OCI-LY1 (cell line): ENCODE data around the gene SYPL1.
A peak's percentile ranks its signal among the peaks of the same experiment; 100 is the strongest.

ENCODE experiments used
- H2AFZ ChIP-seq: fragments of 200-600 bp; sonication (generic), shearing (Covaris generic); 2 replicates; pipeline ENCODE4 v1.6.0; 2014; ENCODE audit warnings: antibody characterized with exemption, mild to moderate bottlenecking, low read length
- H3F3A ChIP-seq: fragments of 200-600 bp; sonication (generic), shearing (Covaris generic); 2 replicates; pipeline ENCODE4 v1.6.0; 2014; ENCODE audit warnings: mild to moderate bottlenecking, antibody characterized with exemption, low read length, moderate library complexity; ENCODE audit not compliant: insufficient read depth
- H3K27ac ChIP-seq: fragments of 200-600 bp; sonication (generic); 2 replicates; pipeline ENCODE4 v1.5.1; 2014; ENCODE audit warnings: low read length, mixed run types, mild to moderate bottlenecking, low read depth; ENCODE audit not compliant: poor library complexity, severe bottlenecking
- H3K27me3 ChIP-seq: fragments of 200-600 bp; sonication (generic); 2 replicates; pipeline ENCODE4 v1.6.0; 2014; ENCODE audit warnings: antibody characterized with exemption, mild to moderate bottlenecking, low read length, moderate library complexity; ENCODE audit not compliant: insufficient read depth
- H3K36me3 ChIP-seq: fragments of 200-600 bp; sonication (generic); 2 replicates; pipeline ENCODE4 v1.6.1; 2014; ENCODE audit warnings: mild to moderate bottlenecking, antibody characterized with exemption, low read length, moderate library complexity, mixed read lengths; ENCODE audit not compliant: insufficient read depth
- H3K4me1 ChIP-seq: fragments of 200-600 bp; sonication (generic); 2 replicates; pipeline ENCODE4 v1.5.1; 2014; ENCODE audit warnings: mild to moderate bottlenecking, low read length, moderate library complexity; ENCODE audit not compliant: insufficient read depth, severe bottlenecking
- H3K4me2 ChIP-seq: fragments of 200-600 bp; sonication (generic), shearing (Covaris generic); 2 replicates; pipeline ENCODE4 v1.6.1; 2014; ENCODE audit warnings: low read length
- H3K4me3 ChIP-seq: fragments of 200-600 bp; sonication (generic); 2 replicates; pipeline ENCODE4 v1.5.1; 2014; ENCODE audit warnings: low read length, low read depth, mild to moderate bottlenecking, mixed read lengths; ENCODE audit not compliant: poor library complexity, severe bottlenecking
- H3K79me2 ChIP-seq: fragments of 200-600 bp; shearing (Covaris generic); 2 replicates; pipeline ENCODE4 v1.6.1; 2016; ENCODE audit warnings: mixed run types, low read length, mixed read lengths; ENCODE audit not compliant: insufficient read depth
- H3K9ac ChIP-seq: fragments of 200-600 bp; sonication (generic), shearing (Covaris generic); 2 replicates; pipeline ENCODE4 v1.6.1; 2014; ENCODE audit warnings: mild to moderate bottlenecking, low read length, mixed read lengths
- H3K9me2 ChIP-seq: fragments of 200-600 bp; sonication (generic), shearing (Covaris generic); 2 replicates; pipeline ENCODE4 v1.6.1; 2014; ENCODE audit warnings: low read depth, mild to moderate bottlenecking, low read length, mixed read lengths
- H3K9me3 ChIP-seq: fragments of 200-600 bp; shearing (Covaris generic); 2 replicates; pipeline ENCODE4 v1.6.1; 2014; ENCODE audit warnings: low read length, mixed read lengths
- H4K20me1 ChIP-seq: fragments of 200-600 bp; sonication (generic), shearing (Covaris generic); 2 replicates; pipeline ENCODE4 v1.6.0; 2016; ENCODE audit warnings: mild to moderate bottlenecking, low read length; ENCODE audit not compliant: insufficient read depth
- EZH2 ChIP-seq: fragments of 200-600 bp; sonication (generic), shearing (Covaris generic); IDR thresholded peaks from 2 replicates; pipeline ENCODE4 v1.8.0; 2017; ENCODE audit warnings: borderline replicate concordance, mixed run types, mild to moderate bottlenecking, antibody characterized with exemption, low read length, moderate library complexity, mixed read lengths
- TF ChIP-seq, protein P1 (sequence below): fragments of 200-600 bp; sonication (generic), shearing (Covaris generic); IDR thresholded peaks from 2 replicates; pipeline ENCODE4 v1.5.1; 2017; ENCODE audit warnings: mild to moderate bottlenecking, antibody characterized with exemption, low read length, moderate library complexity, mixed read lengths

Gene SYPL1

DNA sequence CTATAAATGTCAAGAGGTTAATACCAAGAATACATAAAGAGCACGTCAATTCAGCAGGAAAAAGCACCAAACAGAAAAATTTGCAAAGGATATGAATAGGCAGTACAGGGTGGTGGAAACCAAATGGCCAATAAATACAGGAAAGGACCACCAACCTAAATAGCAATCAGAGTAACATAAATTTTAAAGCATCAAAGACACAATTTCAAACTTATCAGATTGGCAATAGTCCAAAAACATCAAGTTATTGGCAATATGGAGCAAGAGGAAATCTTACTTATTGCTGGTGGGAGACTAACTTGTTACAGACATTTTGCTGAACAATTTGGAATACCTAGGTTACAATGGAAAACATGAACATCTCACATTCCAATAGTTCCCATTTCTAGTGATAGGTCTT, 24.1 kb downstream of the SYPL1 start:
- Histone ChIP-seq H3K4me3 (no peak overlapping the region), H3K36me3 (peaks cover 54% of the 10 kb centered on the region), H3K27me3 (no peaks in the 10 kb centered on the region), H4K20me1 (no peaks in the 10 kb centered on the region), H2AFZ (no peak overlapping the region), H3K4me2 (no peak overlapping the region), H3K9me2 (no peaks in the 10 kb centered on the region), H3K4me1 (peaks cover 65% of the 10 kb centered on the region), H3K27ac (no peak overlapping the region), H3K79me2 (no peaks in the 10 kb centered on the region; the same call in 1 of the 2 replicates), H3F3A (0 out of 2 replicates have a peak, but pooled peaks cover 6% of the 10 kb centered on the region), H3K9ac (no peak overlapping the region), H3K9me3 (no peaks in the 10 kb centered on the region)
- no peak for TF ChIP-seq EZH2
- TF ChIP-seq, protein P1, sequence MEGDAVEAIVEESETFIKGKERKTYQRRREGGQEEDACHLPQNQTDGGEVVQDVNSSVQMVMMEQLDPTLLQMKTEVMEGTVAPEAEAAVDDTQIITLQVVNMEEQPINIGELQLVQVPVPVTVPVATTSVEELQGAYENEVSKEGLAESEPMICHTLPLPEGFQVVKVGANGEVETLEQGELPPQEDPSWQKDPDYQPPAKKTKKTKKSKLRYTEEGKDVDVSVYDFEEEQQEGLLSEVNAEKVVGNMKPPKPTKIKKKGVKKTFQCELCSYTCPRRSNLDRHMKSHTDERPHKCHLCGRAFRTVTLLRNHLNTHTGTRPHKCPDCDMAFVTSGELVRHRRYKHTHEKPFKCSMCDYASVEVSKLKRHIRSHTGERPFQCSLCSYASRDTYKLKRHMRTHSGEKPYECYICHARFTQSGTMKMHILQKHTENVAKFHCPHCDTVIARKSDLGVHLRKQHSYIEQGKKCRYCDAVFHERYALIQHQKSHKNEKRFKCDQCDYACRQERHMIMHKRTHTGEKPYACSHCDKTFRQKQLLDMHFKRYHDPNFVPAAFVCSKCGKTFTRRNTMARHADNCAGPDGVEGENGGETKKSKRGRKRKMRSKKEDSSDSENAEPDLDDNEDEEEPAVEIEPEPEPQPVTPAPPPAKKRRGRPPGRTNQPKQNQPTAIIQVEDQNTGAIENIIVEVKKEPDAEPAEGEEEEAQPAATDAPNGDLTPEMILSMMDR, result no peak

DNA sequence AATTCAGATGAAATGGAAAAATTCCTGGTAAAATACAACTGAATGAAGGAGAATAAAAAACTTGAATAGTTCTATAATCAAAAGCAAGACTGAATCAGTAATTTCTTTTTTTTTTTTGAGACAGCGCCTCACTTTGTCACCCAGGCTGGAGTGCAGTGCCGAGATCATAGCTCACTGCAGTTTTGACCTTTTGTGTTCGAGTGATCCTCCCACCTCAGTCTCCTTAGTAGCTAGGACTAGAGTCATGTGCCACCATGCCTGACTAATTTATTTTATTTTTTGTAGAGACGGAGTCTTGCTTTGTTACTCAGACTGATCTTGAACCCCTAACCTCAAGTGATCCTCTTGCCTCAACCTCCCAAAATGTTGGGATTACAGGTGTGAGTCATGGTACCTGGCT, 26.1 kb downstream of the SYPL1 start:
- Histone ChIP-seq H3K9ac (no peak overlapping the region), H3K27ac (peak overlapping the region; percentile 87), H3F3A (peaks cover 12% of the 10 kb centered on the region; the same call in 1 of the 2 replicates), H3K4me3 (no peak overlapping the region), H3K79me2 (no peaks in the 10 kb centered on the region), H3K4me2 (no peak overlapping the region), H4K20me1 (no peaks in the 10 kb centered on the region), H3K9me3 (no peaks in the 10 kb centered on the region), H3K36me3 (peaks cover 35% of the 10 kb centered on the region), H2AFZ (no peak overlapping the region), H3K4me1 (peaks cover 65% of the 10 kb centered on the region), H3K9me2 (no peaks in the 10 kb centered on the region), H3K27me3 (no peaks in the 10 kb centered on the region)
- TF ChIP-seq EZH2, result no peak
- TF ChIP-seq, protein P1, result no peak

- H3K9me2 ChIP-seq, result no peaks in the 10 kb centered on the region
- TF ChIP-seq EZH2, result no peak
- TF ChIP-seq, protein P1, result no peak
- H3K27me3 ChIP-seq, result no peaks in the 10 kb centered on the region
- peaks cover 24% of the 10 kb centered on the region for H3K36me3 ChIP-seq
- H3K9me3 ChIP-seq, result no peaks in the 10 kb centered on the region
- H3K4me2 ChIP-seq, result no peak overlapping the region
- no peaks in the 10 kb centered on the region for H4K20me1 ChIP-seq
- H3F3A ChIP-seq, result peaks cover 8% of the 10 kb centered on the region; the same call in 1 of the 2 replicates
- peaks cover 65% of the 10 kb centered on the region for H3K4me1 ChIP-seq
- H3K27ac ChIP-seq, result peak overlapping the region; percentile 87
- H3K79me2 ChIP-seq, result no peaks in the 10 kb centered on the region
- no peak overlapping the region for H2AFZ ChIP-seq
- no peak overlapping the region for H3K4me3 ChIP-seq
- no peak overlapping the region for H3K9ac ChIP-seq
These were observed 27.1 kb downstream of the SYPL1 start for GRCh38 chr7:106085015-106085414.
